SU-DHL-6 (cell line): ENCODE measurements around the gene PLXNC1.

Source experiments
- H2AFZ ChIP-seq: fragments of 200-600 bp; sonication (generic); 2 replicates; pipeline ENCODE4 v1.6.1; 2014; ENCODE audit warnings: low read depth, mild to moderate bottlenecking, moderate library complexity, mixed read lengths, antibody characterized with exemption, low read length; ENCODE audit not compliant: severe bottlenecking
- H3F3A ChIP-seq: fragments of 200-600 bp; shearing (Covaris generic); 2 replicates; pipeline ENCODE4 v1.6.0; 2016; ENCODE audit warnings: antibody characterized with exemption, mild to moderate bottlenecking; ENCODE audit not compliant: insufficient read depth
- H3K27ac ChIP-seq: fragments of 200-600 bp; sonication (generic); 2 replicates; pipeline ENCODE4 v1.5.1; 2016; ENCODE audit warnings: low read depth, mild to moderate bottlenecking, low read length, moderate library complexity, mixed read lengths
- H3K27me3 ChIP-seq: fragments of 200-600 bp; sonication (generic), shearing (Covaris generic); 2 replicates; pipeline ENCODE4 v1.6.0; 2014; ENCODE audit warnings: mild to moderate bottlenecking, low read length
- H3K36me3 ChIP-seq: fragments of 200-600 bp; sonication (generic); 2 replicates; pipeline ENCODE4 v1.6.1; 2014; ENCODE audit warnings: mild to moderate bottlenecking, low read length, mixed read lengths
- H3K4me2 ChIP-seq: fragments of 300-600, 200-600 bp; shearing (Covaris generic), sonication (generic); 2 replicates; pipeline ENCODE4 v1.6.0; 2014; ENCODE audit warnings: low read length, low read depth, mild to moderate bottlenecking; ENCODE audit not compliant: poor library complexity, severe bottlenecking
- H3K4me3 ChIP-seq: fragments of 200-600 bp; sonication (generic); 2 replicates; pipeline ENCODE4 v1.5.1; 2014; ENCODE audit warnings: antibody characterized with exemption, low read length, mild to moderate bottlenecking, mixed read lengths; ENCODE audit not compliant: insufficient read depth, poor library complexity, severe bottlenecking
- H3K79me2 ChIP-seq: fragments of 200-600 bp; sonication (generic); 2 replicates; pipeline ENCODE4 v1.6.1; 2014; ENCODE audit warnings: mild to moderate bottlenecking, low read length, moderate library complexity; ENCODE audit not compliant: insufficient read depth
- H3K9ac ChIP-seq: fragments of 200-600 bp; sonication (generic); 2 replicates; pipeline ENCODE4 v1.7.0; 2014; ENCODE audit warnings: mild to moderate bottlenecking, low read length
- H3K9me2 ChIP-seq: fragments of 200-600 bp; sonication (generic); replicated peaks from 2 replicates; pipeline ENCODE4 v1.6.1; 2014; ENCODE audit warnings: low read length; ENCODE audit not compliant: insufficient read depth
- H3K9me3 ChIP-seq: fragments of 200-600 bp; sonication (generic); 2 replicates; pipeline ENCODE4 v1.6.1; 2014; ENCODE audit warnings: low read length, mixed read lengths; ENCODE audit not compliant: insufficient read depth
- H4K20me1 ChIP-seq: fragments of 200-600 bp; sonication (generic); 2 replicates; pipeline ENCODE4 v1.6.1; 2014; ENCODE audit warnings: low read depth, mild to moderate bottlenecking, antibody characterized with exemption, low read length, moderate library complexity, mixed read lengths
- EZH2phosphoT487 ChIP-seq: fragments of 200-600 bp; sonication (generic), shearing (Covaris generic); conservative IDR thresholded peaks from 2 replicates; pipeline ENCODE4 v1.6.1; 2018; ENCODE audit warnings: mild to moderate bottlenecking, antibody characterized with exemption, low read length, moderate library complexity, mixed read lengths
- TF ChIP-seq, protein P1 (sequence below): fragments of 200-600 bp; sonication (generic); IDR thresholded peaks from one replicate; pipeline ENCODE4 v1.5.1; 2017; ENCODE audit warnings: antibody characterized with exemption, mild to moderate bottlenecking, low read length, moderate library complexity; ENCODE audit not compliant: insufficient read depth, poor library complexity, severe bottlenecking

The PLXNC1 gene

DNA sequence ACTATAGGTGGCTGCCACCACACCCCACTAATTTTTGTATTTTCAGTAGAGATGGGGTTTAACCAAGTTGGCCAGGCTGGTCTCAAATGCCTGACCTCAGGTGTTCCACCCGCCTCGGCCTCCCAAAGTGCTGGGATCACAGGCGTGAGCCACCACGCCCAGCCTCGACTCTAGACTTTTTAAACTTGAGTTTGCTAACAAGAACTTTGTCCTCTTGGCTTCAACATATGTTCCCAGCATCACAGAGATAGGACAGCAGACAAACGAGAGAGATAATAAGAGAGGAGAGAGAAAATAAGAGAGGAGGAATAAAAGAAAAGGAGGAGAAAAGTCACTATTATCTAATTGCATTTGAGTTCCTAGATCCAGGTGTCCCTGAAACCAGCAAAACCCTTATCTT is 192.2 kb downstream of the PLXNC1 start:
- H3K79me2 ChIP-seq: no peaks in the 10 kb centered on the region
- no peaks in the 10 kb centered on the region for H3K9me3 ChIP-seq
- no peaks in the 10 kb centered on the region for H3K27me3 ChIP-seq
- TF ChIP-seq, protein P1, sequence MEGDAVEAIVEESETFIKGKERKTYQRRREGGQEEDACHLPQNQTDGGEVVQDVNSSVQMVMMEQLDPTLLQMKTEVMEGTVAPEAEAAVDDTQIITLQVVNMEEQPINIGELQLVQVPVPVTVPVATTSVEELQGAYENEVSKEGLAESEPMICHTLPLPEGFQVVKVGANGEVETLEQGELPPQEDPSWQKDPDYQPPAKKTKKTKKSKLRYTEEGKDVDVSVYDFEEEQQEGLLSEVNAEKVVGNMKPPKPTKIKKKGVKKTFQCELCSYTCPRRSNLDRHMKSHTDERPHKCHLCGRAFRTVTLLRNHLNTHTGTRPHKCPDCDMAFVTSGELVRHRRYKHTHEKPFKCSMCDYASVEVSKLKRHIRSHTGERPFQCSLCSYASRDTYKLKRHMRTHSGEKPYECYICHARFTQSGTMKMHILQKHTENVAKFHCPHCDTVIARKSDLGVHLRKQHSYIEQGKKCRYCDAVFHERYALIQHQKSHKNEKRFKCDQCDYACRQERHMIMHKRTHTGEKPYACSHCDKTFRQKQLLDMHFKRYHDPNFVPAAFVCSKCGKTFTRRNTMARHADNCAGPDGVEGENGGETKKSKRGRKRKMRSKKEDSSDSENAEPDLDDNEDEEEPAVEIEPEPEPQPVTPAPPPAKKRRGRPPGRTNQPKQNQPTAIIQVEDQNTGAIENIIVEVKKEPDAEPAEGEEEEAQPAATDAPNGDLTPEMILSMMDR: no peak
- TF ChIP-seq EZH2phosphoT487: no peak
- H2AFZ ChIP-seq: no peak overlapping the region
- no peak overlapping the region for H3K4me2 ChIP-seq
- H3K36me3 ChIP-seq: no peaks in the 10 kb centered on the region
- no peak overlapping the region for H3K27ac ChIP-seq
- H3K9me2 ChIP-seq: no peaks in the 10 kb centered on the region
- no peaks in the 10 kb centered on the region for H4K20me1 ChIP-seq
- 0 out of 2 replicates have a peak, but pooled peaks cover 2% of the 10 kb centered on the region for H3F3A ChIP-seq
- no peak overlapping the region for H3K9ac ChIP-seq
- no peak overlapping the region for H3K4me3 ChIP-seq

- H3K4me3 ChIP-seq: no peak overlapping the region
- no peaks in the 10 kb centered on the region for H3K27me3 ChIP-seq
- peaks cover 35% of the 10 kb centered on the region; the same call in 1 of the 2 replicates for H3K9me3 ChIP-seq
- H3K4me2 ChIP-seq: no peak overlapping the region
- no peak overlapping the region for H3K27ac ChIP-seq
- no peaks in the 10 kb centered on the region for H3F3A ChIP-seq
- no peaks in the 10 kb centered on the region for H3K9me2 ChIP-seq
- H3K79me2 ChIP-seq: no peaks in the 10 kb centered on the region
- no peaks in the 10 kb centered on the region for H4K20me1 ChIP-seq
- no peak overlapping the region for H2AFZ ChIP-seq
- H3K36me3 ChIP-seq: peaks cover 32% of the 10 kb centered on the region
- H3K9ac ChIP-seq: no peak overlapping the region
- no peak for TF ChIP-seq EZH2phosphoT487
- TF ChIP-seq, protein P1: no peak
Measured at GRCh38 chr12:94353130-94353529, 204.8 kb downstream of the PLXNC1 start.
